GM12892 (cell line): ENCODE results near the gene FAM151A.

ENCODE experiments used
- POLR2A ChIP-seq: IDR thresholded peaks from 2 replicates; pipeline ENCODE4 v1.6.1; 2011; ENCODE audit warnings: low read depth, low read length, control low read depth
- POLR2AphosphoS5 ChIP-seq: IDR thresholded peaks from 2 replicates; pipeline ENCODE4 v1.6.1; 2011; ENCODE audit warnings: low read depth, low read length, control low read depth

DNA sequence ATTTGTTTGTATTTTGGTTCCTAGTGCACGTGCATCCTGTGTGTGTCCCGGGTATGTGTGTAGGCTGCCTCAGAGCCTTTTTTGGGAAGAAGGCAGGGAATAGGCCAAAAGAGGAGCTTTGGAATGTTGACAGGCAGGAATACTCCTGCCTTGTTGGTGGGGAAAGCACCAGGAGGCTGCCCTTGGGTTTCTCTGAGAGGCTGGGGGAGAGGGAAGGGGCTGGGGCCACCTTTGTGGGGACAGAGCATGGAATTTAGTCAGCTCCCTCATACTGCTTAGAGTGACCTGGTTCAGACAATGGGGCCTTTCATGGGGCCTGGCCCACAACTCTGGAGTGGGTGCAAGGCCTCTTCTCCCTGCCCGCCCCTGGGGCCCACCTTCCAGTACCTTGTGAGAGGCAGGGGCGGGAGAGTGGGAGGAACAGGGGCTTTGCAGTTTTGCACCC lies 44.0 kb downstream of the FAM151A start:
- TF ChIP-seq POLR2A (no peak), POLR2AphosphoS5 (no peak)
